Stimulated activated CD4-positive, alpha-beta T cell treated with anti-CD3 and anti-CD28 coated beads, Interleukin-2, amount 100 ng/mL, for 24 hours (primary cell): Measurements from ENCODE around the gene MEF2C.
"Not testable (repeated sequence)": the region's sequence is repeated elsewhere in the genome, so short reads cannot be mapped to it uniquely, and the experiment has no call there.

Experiments used
- DNase-seq, 2 donors: peaks; one replicate each; pipeline ENCODE4 v3.0.0-alpha.2; 2020

Gene MEF2C

DNA sequence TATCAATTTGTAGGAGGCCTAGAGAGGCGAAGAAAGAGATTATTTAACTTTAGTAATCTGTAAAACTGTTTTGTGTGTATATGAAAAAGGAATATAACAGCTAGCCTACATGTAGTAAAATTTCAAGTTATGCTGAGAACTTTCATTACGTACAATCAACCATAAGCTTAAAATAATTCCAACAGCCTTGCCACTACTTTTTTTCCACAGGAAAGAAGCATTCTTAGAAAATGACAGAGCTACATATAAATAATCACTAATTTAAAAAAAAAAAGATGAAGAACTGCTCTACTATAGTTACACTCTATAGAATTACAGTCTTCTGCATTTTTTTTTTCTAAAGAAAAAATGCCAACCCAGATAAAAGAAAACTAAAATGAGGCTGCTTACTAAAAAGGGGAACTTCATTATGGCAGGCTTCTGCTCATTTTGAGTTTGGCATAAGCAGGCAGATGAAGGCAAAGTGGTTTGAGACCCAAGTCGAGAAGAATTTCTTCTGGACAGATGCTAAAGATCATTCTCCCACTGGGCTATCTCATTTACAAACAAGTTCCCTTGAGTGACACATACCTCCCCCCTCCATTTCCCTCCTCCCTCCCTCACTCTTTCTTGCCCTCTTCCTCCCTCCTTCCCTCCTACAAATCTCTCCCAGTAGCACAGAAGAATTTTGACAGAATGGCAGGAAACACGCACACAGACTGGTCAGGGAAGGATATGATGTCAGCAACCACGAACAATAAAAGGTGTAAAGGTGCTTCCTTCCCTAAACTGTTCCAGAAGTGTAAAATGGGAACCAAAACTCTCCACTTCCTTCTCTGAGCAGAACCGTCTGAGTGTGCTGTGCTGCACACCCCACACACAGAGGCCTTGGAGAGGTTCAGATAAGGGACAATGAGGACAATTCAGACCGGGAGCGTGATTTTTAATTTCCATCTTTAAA is 56.1 kb downstream of the MEF2C start:
- peak in 1 of 2 donors; percentile 1 for DNase-seq

DNA sequence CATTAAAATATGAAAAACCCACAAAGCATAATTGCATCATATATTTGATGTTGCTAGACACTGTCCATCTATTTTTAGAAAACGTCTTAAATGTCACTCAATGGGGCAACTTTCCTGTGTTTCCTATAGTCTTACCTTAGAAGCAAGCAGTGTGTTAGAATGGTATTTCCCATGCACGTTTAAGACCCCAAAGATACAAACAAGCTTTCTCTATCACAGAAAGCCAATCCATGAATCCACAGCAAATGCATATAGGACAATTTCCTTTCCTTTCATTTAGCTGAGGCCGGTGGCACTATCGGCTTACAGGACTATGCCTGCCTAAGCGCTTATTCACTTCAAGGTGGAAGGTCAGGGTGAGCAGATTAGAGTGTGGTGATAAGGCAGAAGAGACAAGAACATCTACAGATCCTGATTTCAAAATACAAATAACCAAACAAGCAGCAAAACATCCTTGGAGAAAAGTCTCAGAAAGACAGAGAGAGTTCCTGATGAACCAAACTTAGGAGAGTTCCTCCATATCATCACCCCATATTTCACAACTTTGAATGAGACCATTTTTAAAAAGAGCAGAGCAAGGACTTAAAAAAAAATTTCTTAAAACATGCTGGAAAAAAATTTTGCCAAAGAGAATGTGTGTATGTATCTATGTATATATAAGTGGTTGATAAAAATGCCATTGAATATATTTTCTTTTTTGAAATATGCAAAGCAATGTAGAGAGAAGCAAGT is 57.2 kb downstream of the MEF2C start:
- no peak for DNase-seq

DNA sequence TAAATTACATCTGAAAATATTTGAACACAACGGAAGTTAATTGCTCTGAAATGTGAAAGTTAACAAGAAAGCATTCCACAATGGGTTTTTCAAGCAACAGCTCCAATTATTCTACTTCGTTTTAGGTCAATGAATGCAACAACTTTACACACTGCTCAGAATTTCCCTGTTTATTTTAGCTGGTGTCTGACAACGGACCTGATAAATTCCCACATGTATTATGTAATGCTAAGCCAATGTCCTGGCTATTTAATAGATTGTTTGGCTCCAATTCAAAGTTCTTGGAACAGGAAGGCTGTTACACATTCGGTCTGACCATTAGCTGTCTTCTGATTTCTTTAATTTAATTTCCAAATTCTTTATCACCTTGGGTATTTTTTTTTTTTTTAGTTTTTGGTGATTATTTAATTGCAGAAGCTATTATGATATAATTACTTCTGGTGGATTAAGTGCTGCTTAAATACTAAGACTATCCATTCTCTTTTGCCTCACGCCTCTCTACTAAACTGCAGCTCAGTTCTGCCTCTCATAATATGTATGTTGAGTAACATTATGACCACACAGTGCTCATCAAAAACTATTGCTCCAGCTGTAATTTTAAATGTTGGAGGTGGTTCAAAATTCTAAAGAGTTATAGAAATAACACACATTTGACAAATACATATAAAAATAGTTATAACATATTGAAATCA is 57.9 kb downstream of the MEF2C start:
- DNase-seq: no peak

DNA sequence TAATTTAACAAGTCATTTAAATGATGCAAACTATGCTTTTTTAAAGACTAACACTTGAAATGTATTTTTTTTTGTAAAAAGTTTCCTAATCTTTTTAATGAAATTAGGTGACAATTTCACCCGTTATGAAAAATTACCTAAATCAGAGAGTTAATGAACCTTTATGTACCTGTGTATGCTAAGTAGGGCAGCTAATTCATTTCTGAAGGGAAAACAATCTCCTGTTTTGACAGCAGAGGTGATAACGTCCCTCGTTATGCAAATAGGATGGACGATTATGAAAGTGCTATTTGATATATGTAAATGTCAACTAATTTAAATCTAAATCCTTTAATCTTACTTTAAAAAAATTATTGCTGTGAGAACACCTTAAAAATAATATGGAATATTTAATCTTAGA is 58.8 kb downstream of the MEF2C start:
- no peak for DNase-seq

DNA sequence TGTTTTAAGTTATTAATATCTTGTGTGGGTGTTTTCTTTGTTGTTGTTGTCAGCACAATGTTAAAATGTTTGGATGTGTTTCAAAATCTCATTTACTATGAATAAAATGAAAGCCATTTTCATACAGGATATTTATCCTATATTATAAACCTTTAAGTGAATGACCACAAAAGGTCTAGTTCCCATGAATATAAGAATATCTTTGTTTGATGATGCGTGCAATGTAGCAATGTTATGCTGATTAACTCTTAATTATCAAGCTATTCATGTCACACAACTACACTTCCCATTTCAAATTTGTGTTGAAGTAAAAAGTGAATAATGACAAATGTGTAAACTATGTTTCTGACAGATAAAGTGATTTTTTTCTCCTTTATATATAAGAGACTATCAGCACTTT is 59.8 kb downstream of the MEF2C start:
- no peak for DNase-seq

DNA sequence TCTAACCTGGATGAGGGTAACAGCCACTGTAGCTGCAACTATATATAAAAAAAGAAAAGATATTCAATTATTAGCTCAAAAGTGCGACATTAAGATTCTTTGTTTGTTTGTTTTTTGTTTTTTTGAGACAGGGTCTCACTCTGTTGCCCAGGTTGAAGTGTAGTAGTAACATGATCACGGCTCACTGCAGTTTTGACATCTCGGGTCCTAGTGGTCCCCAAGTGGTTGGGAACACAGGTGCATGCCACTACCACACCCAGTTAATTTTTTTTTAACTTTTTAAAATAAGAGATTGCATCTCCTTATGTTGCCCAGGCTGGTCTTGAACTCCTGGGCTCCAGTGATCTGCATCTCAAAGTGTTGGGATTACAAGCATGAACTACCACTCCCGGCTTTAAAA is 61.8 kb downstream of the MEF2C start:
- no peak for DNase-seq

DNA sequence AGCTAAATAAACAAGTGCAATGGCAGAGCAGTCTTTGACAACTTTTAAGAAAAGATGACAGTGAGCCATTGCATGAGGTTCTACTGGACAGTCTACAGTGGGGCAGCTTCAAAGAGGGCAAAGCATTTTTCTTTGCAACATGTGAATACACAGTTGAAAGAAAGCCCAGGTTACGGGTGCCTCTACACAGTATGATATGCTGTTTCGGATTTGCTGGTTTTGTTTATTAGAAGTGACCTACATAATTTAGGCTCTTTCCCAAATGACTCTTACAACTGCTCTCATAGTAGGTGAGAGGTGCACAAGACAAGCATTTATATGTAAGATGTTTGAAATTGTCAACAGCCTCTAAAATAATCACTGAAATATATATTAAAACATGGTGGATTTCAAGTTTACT is 62.4 kb downstream of the MEF2C start:
- DNase-seq: no peak

DNA sequence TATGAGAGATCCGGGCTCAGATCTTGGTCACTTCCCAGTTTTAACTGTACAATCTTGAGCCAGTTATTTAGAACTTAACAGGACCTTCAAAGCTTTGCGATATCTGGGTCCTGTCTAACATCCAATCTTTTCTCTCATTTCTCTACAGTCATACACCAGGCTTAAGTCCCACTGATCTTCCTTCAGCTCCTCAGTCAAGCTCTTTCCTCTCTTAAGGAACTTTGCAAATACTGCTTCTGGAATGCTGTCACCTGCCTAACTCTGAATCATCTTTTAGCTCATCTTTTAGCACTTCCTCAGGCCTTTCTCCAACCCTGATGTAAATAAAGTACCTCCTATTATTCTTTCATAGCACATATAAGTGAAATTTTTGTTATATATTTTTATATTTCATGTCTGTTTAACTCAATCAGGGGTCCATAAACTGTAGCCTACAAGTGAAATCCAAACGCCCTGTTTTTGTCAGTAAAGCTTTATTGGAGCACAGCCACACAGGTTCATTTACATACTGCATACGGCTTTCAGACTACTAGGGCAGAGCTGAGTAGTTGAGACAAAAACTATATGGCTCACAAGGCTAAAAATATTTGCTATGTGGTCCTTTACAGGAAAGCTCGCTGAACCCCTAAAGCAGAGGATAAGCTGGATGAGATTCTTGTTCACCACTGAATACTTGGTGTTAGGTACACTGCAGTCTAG is 63.5 kb downstream of the MEF2C start:
- no peak for DNase-seq

DNA sequence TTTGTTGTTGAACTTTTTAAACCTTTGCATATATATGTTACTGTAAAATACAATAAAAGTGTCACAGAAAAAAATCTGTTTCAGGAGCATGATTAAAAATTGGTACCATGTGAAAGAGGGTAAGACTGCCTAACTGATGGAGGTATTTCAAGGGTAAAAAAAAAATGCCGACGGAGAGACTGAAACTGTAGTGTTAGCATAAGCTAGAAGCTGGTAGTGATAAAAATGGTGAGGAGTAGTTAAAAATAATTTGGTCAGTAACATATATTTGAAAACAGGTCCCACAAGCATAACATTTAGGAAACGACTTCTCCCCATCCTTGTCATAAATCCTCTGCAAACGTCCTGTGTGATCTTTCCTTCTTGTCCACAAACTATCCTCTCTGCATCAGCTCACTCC is 64.7 kb downstream of the MEF2C start:
- DNase-seq: no peak

DNA sequence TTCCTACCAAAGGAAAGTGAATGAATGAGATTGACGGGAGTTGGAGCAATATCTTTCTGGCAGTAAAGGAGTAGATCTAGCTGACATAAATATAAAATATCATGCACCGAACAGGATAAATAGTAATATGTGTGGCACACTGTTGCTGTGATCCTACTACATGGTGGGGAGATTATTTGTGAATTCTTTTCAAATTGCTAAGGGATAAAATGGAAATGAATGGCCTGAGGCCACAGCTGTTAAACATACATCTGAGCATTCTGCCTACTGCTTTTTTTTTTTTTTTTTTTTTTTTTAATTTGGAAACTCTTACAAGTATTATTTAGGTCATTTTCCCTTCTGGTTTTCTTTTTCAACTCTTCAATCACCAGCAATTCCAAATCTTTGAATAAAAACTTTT is 66.8 kb downstream of the MEF2C start:
- no peak for DNase-seq

DNA sequence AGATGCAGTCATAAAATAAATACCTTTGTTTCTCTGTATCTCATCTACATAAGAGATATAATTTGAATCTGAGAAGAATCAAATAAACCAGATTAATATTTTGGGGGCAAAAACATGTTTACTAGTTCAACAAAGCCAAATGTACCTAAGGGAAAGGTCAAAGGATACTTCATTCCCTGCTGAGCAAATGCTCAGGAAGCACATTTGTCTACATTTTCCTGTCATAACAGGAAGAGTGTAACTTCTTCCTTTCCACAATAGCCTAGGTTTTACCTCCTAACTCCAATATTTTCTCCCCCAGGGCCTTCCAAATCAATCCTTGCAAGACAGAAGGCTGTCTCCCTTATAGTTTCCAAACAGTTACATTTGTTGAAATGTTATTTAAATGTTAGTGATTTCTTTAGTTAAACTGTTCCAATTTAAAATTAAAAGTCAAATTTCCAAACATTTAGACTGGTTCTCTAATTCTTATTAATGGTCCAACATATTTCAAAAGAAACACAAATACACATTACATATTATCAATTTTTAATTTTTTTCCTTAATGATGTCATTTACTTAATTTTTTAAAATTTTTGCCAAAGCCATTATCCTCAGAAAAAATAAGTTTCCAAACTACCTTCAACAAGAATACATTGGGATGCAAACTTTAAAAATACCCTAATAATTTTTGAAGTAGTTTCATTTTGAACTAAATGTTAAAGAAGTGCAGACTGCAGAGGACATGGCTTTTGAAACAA is 67.8 kb downstream of the MEF2C start:
- no peak for DNase-seq

DNA sequence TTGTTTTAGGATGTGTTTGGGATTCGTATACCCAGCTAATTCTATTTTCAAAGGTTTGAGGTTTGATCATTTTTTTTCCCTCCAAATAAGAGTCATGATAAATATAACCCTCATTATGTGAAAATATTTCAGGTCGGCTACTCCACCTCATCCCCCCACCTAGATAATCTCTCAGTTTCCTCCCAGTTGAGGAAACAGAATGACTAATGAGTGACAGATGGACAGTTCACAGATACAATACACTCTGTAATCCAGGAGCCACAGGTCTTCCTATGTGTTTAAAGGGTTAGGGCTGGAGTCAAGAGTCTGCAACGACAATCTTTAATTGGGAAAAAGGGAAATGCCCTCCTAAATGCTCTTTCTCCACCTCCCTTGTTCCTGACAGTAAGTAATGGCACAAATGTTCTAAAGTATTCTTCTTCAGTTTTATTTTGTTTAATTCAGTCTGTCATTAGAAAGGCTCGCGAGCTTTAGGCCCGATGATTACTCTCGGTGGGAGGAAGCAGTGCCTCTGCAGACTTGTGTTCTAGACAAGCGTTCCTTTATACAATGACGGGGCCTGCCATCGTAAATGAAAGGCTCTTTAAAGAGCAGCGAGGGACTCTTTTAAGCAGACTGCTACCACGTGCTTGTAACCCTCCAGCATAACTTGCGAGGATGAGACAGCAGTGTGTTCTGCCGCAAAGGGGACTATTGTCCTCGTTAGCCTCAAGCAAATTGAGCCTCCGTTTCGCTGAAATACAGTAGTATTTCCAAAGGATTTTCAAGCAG is 69.0 kb downstream of the MEF2C start:
- no peak for DNase-seq

DNA sequence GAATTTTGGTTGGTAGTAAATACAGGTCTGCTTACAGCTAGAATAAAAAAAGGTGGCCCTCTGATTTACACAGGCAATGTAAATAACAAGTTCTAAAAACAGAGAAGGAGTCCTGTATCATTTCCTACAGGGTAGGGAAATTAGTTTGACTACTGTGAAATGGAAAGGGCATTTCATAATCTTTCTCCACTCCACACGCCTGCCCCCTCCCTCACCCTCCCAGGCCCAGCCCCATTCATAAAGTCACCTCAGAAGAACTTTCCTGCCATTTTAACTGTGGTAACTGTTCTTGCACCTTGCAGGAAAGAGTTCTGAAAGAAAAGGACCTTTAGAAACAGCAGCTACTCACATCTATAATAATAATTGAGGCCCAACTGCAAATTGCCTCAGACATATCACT is 69.7 kb downstream of the MEF2C start:
- DNase-seq: no peak

DNA sequence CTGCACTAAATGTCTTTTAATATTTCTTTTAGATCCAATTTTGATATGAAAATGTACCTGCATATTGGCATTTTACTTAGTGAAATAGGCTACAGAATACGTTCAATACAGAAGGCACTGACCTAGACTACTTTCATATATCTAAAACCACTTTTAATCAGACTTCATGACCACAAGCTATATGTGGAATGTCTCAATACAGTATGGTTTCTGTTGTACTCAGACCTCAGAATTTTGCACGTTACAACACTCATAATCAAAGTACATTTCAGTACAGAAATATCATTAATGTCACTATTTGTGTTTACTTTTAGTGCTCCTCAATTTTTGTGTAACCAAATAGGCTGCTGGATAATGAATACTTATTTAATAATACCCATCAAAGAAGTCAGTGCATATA is 74.8 kb downstream of the MEF2C start:
- no peak for DNase-seq

DNA sequence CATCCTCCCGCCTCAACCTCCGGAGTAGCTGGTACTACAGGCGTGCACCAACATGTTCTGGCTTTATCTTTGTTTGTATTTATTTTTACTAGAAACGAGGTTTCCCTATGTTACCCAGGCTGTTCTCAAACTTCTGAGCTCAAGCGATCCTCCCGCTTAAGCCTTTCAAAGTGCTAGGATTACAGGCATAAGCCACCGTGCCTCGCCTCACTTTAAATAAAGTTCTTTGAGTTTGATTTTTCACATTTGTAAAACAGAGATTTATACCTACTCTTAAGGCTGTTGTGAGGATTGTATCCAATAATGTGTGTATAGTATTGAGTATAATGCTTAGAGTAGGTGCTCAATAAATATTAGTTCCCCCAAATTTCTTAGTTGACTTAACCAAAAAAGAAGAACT is 75.7 kb downstream of the MEF2C start:
- no peak for DNase-seq

DNA sequence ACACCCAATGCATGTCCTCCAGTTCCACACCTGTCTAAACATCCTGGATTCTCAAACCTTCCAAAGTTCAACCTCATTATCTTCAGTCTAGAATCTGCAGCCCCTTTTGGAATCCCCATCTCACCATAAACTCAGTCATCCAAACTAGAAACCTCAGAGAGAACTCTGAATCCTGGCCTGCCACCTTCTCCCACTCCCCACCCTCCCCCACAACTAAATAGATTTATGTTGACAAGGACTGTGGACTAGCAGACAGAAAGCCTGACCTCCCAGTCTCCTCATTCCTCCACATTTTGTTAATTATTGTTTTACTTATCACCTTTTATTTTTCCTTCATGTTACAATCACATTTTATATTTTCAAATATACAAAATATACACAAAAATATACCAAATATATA is 76.6 kb downstream of the MEF2C start:
- DNase-seq: no peak

DNA sequence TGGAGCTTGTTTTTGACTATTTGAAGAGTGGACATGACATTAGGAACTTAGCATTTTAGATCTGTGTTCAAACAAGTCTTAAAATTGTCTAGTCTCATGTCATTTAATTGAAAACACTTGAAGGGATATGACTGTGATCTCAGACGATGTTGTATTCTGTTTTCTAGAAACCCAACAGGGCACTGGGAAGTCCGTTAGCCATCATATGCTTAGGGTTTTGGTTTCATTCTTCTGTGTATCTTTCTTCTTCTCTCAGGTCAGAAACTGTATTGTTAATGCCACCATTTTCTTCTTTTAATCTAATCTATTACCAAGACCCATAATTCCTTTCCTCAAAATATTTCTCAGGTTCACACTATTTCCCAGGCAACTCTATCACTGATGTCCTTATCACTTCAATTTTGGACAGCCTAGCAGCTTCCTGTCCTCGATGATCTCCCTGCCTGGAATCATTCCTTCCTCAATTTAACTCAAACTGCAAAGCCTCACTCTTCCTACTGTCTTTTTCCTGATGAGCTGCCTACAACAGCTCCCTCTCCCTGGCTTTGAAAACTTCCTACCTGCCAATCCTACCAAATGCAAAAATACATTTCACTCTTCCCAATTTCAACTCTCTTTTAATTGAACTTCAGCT is 77.7 kb downstream of the MEF2C start:
- no peak for DNase-seq

DNA sequence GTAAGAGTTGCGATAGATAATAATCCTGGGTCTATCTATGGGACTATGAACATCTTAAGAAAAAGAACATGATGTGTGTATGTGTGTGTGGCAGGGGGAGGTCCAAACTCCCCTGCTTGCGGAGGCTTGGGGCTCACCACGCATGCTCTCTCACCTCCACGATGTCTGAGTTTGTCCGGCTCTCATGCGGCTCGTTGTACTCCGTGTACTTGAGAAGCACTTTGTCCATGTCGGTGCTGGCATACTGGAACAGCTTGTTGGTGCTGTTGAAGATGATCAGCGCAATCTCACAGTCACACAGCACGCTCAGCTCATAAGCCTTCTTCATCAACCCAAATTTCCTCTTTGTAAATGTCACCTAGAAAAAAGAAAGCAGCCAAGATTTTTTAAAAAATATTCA is 78.5 kb downstream of the MEF2C start:
- DNase-seq: no peak

DNA sequence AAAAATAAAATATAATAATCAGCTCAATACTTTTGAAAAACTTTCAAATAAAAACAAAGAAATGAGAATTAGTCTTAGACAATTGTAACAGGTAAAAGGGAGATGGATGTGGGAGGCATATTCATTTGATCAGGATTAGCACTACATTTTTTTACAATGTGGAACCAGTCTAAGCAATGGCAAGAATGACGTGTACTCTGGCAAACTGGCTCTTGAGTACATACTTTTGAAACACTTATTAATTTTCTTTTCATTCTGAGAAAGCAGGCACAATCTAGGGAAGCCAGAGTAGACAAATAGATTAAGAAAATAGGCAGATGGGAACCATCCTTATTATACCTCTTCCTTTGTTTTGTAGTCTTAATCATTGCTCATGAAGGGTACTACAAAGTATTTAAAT is 79.7 kb downstream of the MEF2C start:
- DNase-seq: no peak

DNA sequence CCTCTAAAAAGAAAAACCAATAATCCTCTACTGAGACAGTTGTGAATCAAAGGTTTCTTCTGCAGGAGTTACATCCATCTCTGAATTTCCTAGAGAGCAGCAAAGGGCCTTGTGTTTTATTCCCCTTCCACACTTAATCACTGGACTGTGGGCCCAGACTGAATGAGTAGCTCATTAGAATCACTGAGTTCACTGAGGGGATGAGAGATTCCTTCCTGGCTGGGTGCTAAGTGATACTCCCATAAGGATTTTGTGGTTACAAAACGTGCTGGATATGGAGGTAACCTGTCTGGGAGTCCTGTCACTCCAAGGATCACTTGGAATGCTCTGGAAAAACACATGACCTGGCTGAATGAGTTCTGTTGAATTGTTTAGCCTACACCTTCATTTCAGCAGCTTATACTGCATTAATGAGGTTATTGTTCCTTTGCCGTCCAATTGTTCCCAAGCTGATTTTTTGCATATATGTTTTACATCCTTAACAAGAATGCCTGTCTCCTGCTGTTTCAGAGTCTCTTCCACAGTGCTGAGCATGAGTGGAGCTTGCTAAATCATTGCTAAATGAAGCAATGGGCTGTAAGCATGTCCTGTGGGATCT is 82.9 kb downstream of the MEF2C start:
- DNase-seq: no peak

DNA sequence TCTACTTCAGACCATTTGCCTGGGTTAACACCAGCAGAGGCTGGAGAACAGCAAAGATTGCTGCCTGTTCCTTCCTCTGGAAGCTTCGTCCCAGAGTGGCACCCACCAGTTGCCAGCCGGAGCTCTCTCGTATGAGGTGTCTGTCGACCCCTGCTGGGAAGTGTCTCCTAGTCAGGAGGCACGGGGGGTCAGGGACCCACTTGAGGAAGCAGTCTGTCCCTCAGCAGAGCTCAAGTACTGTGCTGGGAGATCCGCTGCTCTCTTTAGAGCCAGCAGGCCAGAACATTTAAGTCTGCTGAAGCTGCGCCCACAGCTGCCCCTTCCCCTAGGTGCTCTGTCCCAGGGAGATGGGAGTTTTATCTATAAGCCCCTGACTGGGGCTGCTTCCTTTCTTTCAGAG is 84.1 kb downstream of the MEF2C start:
- DNase-seq: not testable (repeated sequence)
